Endothelial cell of umbilical vein (primary cell): Measurements from ENCODE around the gene ATXN7L1.

Experiments used
- CTCF ChIP-seq, 2 donors: IDR thresholded peaks; 1 replicate in 1 of 2; 2 replicates in 1 of 2; pipeline ENCODE4 v1.5.1; 2011; ENCODE audit warnings: low read length in 2 of 2, mild to moderate bottlenecking in 2 of 2, moderate library complexity in 2 of 2, control low read depth in 1 of 2, inconsistent platforms in 1 of 2, low read depth in 1 of 2; ENCODE audit not compliant: insufficient read depth in 1 of 2; ENCODE audit errors: extremely low read depth in 1 of 2
- FOS ChIP-seq: IDR thresholded peaks from 2 replicates; pipeline ENCODE4 v1.6.1; 2011; ENCODE audit warnings: mild to moderate bottlenecking, low read length, moderate library complexity, borderline replicate concordance; ENCODE audit not compliant: insufficient read depth

- no peak for TF ChIP-seq CTCF (IDR thresholded peaks at IDR 0.05; ENCODE audit: extremely low read depth in 1 of 2, insufficient read depth in 1 of 2, low read depth in 1 of 2, low read length in 2 of 2)
- no peak for TF ChIP-seq FOS
These were observed 237.4 kb downstream of the ATXN7L1 start for GRCh38 chr7:105638902-105639495.
